Endometrial microvascular endothelial cells (primary cell): ENCODE measurements around the gene CYP51A1. TPM values are rescaled to one million over a fixed set of nuclear protein-coding genes. Genes with fewer than 3 reads are reported as not detected.
"Not testable (repeated sequence)": the region's sequence is repeated elsewhere in the genome, so short reads cannot be mapped to it uniquely, and the experiment has no call there.

Source experiments
- in situ Hi-C: cut with HindIII; loops from 2 replicates; pipeline ENCODE4 v1.10.0; 2017; ENCODE audit warnings: low sequenced_read_pairs, low pct_unique_long_range_greater_than_20kb; ENCODE audit errors: inconsistent ontology term
- total RNA-seq: library from RNA; depleted of rRNA; stranded (reverse); fragments of >200 nt; gene quantifications from one replicate; pipeline ENCODE4 v1.2.3, GENCODE V29; 2015; ENCODE audit errors: inconsistent ontology term

Gene CYP51A1
- 64.5 TPM for total RNA-seq

DNA sequence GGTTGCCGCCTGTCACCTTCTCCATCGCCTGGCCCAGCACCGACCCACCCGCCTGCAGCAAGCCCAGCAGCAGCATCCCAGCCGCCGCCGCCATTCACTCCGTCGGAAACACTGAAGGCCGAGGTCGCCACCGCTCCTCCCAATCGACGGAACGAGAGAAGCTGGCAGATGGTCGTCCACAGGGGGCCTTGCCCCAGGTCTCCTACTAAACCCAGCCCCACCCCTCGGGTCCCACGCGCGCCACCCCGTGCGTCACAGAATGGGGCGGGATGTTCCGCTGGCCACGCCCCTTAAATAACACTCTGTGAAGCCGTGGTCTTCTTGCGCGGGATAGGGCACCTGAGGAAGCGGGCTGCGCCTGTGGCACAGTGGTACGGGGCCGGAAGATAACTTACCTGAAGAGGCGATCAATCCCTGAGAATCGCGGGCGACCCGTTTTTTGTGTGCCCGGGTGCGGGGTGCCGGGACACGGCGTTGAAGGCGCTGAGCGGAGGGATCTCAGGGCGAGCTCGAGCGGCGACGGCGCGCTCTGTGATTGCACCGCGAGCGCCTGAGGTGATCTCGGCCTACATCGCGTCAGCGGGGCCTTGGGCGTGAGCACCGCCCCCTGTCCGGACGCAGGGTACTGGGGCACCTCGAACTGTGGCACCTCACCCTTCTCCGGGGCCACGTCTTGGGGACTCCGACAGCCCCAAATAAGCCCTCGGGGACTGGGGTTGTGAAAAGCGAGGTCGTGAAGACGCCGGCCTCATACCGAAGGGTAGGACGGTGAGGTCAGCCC lies at the start of gene CYP51A1:
Gene CYP51A1, minus strand, starts transcription at position 207 of the 781 bp plus-strand sequence. Its CDS starts 113 bp downstream, at position 94.
- in situ Hi-C loops = no loop called here

GRCh38 chr7:92178928-92179924 lies 44.9 kb upstream of the CYP51A1 start, which contains the start of gene LRRD1:
LRRD1 (minus strand) TSS chr7:92179142; CDS start chr7:92165202, 13,940 bp downstream.
- in situ Hi-C loops = no loop called here

GRCh38 chr7:92177362-92177761 lies 43.1 kb upstream of the CYP51A1 start:
- in situ Hi-C loops = no loop called here

DNA sequence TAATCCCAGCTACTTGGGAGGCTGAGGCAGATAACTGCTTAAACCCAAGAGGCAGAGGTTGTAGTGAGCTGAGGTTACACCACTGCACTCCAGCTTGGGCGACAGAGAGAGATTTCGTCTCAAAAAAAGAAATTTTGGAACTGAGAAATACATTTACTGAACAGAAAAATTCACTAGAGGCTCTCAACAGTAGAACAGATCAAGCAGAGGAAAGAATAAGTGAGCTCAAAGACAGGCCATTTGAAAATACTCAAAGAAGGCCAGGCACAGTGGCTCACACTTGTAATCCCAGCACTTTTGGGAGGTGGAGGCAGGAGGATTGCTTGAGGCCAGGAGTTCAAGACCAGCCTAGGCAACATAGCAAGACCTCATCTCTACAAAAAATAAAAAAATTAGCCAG lies 35.3 kb upstream of the CYP51A1 start:
- in situ Hi-C loops = not testable (repeated sequence)

- in situ Hi-C loops = no loop called here
Observed at GRCh38 chr7:92161271-92161670, 27.0 kb upstream of the CYP51A1 start.

DNA sequence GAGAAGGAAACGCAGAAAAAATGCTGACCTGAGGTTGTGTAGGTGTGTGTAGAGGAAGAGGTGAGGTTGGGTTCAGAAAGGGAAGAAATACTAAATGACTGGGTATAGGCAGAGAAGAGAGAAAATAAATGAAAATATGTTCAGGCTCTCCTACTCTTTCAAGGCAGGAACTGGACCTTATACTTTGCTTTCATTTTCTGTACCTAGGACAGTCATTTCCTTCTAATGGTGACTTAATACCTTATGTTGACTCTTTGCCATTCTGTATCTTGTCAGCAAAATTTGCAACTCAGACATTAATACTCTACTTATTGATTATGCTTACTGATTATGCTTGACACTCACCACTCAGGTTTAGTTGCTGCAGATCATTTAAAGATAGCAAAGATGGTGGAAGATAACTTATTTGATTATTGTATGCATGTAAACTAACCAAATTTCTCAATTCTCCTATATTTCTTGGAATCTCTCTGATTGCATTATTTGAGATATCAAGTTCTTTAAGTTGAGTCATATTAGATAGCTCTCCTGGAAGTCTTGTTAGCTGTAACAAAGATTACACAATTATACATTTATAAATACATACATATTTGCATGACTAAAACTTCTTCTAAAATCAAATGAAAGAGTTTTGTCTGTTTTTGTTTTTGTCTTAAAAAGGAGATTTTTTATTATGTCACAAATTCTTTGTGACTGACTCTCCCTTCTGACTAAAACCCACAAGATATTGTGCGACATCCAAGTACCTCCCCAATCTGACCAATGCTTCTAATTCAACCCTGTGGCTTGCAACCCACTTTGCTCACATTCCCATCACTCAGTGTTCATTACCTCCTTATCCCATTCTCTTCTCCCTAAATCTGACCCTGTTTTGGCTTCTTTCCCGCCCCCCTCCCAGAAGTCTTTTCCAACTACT lies 24.6 kb upstream of the CYP51A1 start:
- in situ Hi-C loops = no loop called here

GRCh38 chr7:92156990-92157389 lies 22.7 kb upstream of the CYP51A1 start:
- in situ Hi-C loops = no loop called here

DNA sequence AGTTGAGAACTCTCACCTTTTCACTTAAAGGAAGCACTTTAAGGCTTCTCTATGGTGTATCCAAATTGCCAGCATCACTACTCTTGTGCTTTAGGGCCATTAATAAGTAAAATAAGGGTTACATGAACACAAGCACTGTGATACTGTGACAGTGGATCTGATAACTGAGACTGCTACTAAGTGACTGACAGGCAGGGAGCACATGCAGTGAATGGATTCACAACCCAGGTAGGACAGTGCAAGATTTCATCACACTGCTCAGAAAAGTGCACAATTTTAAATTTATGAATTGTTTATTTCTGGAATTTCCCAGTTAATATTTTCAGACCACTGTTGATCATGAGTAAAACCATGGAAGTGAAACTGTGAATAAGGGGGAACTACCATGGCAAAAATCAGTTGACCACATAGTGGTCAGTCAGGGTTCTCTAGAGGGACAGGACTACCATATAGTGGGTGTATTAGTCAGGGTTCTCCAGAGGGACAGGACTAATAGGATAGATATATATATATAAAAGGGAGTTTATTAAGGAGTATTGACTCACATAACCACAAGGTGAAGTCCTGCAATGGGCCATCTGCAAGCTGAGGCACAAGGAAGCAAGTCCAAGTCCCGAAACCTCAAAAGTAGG lies 20.9 kb upstream of the CYP51A1 start:
- in situ Hi-C loops = no loop called here

DNA sequence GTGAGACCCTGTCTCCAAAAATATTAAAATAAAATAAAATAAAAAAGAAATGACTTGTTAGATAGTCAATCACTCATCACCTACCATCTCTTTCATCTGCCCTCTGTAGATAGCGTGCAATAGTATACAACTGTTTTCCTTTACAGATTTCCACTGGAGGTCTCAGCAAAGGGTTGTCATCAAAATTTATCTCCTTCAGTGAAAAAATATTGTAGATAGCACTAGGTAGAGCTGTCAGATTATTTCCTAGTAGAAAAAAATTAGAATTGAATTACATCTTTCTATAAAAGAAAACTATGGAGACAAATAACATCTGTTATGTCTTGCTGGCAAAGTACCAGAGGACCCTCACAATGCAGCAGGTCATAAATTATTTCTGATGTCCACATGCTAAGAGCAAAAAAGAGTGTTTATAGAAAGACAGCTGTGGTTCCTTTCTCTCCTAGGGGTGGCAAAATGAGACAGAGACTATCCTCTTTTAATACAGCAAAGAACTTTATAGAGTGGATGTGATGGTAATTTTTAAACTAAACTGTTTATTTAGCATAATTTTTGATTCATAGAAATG lies 16.3 kb upstream of the CYP51A1 start:
- in situ Hi-C loops = no loop called here

- in situ Hi-C loops = no loop called here
Observed at GRCh38 chr7:92149736-92150239, 15.5 kb upstream of the CYP51A1 start.

DNA sequence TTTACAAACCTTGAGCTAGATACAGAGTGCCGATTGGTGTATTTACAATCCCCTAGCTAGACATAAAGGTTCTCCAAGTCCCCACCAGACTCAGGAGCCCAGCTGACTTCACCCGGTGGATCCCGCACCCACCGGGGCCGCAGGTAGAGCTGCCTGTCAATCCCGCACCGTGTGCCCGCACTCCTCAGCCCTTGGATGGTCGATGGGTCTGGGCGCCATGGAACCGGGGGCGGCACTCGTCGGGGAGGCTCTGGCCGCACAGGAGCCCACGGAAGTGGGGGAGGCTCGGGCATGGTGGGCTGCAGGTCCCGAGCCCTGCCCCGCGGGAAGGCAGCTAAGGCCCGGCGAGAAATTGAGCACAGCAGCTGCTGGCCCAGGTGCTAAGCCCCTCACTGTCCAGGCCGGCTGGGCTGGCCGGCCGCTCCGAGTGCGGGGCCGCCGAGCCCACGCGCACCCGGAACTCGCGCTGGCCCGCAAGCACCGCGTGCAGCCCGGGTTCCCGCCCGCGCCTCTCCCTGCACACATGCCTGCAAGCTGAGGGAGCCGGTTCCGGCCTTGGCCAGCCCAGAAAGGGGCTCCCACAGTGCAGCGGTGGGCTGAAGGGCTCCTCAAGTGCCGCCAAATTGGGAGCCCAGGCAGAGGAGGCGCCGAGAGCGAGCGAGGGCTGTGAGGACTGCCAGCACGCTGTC lies 9.1 kb upstream of the CYP51A1 start:
- in situ Hi-C loops = not testable (repeated sequence)

DNA sequence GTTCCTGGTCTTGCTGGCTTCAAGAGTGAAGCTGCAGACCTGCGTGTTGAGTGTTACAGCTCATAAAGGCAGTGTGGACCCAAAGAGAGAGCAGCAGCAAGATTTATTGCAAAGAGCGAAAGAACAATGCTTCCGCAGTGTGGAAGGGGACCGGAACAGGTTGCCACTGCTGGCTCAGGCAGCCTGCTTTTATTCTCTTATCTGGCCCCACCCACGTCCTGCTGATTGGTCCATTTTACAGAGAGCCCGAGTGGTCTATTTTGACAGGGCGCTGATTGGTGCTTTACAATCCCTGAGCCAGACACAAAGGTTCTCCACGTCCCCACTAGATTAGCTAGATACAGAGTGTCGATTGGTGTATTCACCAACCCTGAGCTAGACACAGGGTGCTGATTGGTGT lies 8.5 kb upstream of the CYP51A1 start:
- in situ Hi-C loops = not testable (repeated sequence)

- in situ Hi-C loops = no loop called here
Observed at GRCh38 chr7:92141161-92141560, 6.9 kb upstream of the CYP51A1 start.

- in situ Hi-C loops = no loop called here
Observed at GRCh38 chr7:92137557-92137956, 3.3 kb upstream of the CYP51A1 start.

GRCh38 chr7:92135052-92135889 lies 994 bp upstream of the CYP51A1 start:
- in situ Hi-C loops = no loop called here

GRCh38 chr7:92133737-92134270 lies 473 bp downstream of the CYP51A1 start:
- in situ Hi-C loops = no loop called here
